Measurements from ENCODE around the gene RELN.
"Not testable (repeated sequence)": the region's sequence is repeated elsewhere in the genome, so short reads cannot be mapped to it uniquely, and the experiment has no call there.

Gene RELN

DNA sequence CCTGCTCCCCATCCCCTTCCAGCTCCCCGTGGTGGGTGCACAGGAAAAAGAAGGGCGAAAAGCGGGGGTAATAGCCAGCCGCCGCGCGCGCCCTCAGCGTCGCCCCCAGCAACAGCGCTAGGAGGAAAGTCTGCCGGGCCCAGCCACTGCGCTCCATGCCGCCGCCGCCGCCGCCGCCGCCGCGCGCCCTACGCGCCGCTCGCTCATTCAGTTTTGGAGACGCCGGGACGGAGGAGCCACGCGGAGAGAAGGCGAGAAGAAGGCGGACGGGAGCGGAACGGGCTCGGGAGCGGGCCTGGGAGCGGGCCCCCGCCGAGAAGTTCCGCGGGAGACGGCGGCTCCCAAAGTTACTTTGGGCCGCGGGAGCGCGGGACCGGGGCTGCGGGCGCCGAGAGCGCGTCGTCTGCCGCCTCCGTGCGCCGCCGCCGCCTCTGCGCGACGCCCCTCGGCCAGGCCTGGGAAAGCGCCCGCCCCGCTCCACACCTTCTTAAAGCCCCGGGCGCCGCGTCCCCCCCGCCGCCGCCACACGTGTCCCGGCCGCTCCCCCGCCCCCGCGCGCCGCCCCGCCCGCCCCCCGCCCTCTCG is at the start of gene RELN:
TSS of gene RELN (minus strand) at position 459 of the 585 bp plus-strand sequence. CDS start at position 157, 302 bp downstream.
- peak; percentile 62 for DNase-seq (ENCODE audit: low spot score)

DNA sequence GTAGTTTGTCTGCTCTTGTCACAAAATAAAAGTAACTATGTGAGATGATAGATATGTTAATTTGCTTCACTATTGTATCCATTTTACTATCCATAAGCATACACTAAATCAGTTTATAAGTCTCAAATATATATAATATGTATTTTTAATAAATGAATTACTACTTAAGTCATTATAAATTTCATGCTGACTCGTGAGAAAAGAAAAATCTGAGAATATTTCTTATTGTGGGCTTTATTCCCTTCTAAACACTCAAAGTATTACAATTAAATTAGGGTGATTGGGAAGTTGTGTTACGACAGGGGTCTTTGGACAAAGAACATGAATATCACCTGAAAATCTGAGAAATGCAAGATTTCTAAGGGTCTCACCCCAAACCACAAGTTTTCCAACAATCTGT is 48.7 kb upstream of the RELN start:
- no peak for DNase-seq (ENCODE audit: low spot score)

DNA sequence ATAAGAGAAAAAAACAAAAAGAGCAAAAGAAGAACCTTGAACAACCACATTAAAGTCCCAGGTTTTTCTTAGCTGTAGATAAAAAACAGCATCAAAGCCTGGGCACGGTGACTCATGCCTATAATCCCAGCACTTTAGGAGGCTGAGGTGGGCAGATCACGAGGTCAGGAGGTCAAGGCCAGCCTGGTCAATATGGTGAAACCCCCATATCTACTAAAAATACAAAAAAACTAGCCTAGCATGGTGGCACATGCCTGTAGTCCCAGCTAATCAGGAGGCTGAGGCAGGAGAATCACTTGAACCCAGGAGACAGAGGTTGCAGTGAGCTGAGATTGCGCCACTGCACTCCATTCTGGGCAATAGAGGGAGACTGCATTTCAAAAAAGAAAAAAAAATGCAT is 47.4 kb upstream of the RELN start:
- DNase-seq (ENCODE audit: low spot score) = not testable (repeated sequence)

DNA sequence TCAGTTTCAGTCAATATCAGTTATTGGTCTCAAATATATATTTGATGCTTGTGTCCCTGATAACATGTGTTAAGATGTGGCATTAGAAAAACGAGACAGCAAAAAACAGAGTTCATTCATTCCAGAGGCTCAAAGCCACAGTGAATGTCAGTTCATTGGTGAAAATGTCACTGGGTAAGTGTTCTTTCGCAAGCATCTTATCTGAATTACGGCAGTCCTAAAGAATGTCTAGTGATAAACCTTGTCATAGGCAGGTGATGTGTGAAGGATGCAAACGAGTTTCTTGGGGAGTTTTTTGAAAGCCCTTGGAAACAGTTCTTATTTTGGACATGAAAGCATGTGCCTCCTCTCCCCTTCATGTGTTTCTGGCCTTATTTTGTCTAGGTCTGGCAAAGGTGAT is 45.9 kb upstream of the RELN start:
- no peak for DNase-seq (ENCODE audit: low spot score)

DNA sequence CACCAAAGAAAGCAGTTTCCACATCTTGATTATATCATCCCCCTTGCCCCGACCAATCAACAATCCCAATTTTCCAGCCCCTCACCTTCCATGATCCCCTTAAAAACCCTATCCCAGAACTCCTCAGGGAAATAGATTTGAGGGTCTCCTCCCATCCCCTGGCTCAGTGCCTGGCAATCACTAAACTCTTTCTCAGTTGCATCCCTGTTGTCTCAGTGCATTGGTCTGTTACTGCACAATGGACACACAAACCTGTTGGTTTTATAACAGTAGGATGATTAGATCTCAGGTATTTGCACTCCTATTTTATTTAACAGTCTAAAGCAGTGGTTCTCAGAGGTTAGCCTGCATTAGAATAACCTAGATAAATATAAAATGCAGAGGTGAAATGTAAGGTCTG is 45.2 kb upstream of the RELN start:
- DNase-seq (ENCODE audit: low spot score) = no peak

DNA sequence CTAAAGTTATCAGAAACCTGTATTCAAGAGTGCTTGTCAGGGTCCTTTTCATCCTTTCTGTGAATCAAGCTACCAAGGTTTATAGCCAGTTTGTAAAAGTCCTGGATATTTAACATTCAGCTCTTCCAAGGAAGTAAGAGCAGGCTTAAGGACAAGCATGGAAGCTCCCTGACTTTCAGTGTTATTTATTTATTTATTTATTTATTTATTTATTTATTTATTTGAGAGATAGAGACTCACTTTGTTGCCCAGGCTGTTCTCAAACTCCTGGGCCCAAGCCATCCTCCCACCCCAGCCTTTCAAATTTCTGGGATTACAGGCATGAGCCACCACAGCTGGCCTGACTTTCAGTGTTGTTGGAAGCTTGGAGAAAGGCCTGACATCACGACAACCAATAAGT is 44.4 kb upstream of the RELN start:
- DNase-seq (ENCODE audit: low spot score) = no peak

DNA sequence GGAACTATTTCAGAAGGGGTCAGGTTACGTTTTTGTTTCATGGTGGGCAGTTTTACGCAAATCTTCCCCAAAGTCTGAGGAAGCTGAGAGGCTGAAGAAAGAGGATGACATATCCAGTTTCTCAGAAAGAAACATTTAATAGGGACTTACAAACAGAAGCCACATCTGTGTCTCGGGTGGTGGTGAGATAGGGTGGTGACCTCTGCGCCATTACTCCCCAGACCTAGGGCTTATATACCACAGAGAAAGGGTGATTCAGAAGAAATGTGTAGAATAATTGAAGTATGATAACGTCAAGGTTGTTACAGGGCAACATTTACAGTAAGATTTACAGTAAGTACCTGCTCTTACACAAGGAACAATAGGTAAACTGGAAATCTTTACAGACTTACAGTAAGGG is 43.0 kb upstream of the RELN start:
- no peak for DNase-seq (ENCODE audit: low spot score)

DNA sequence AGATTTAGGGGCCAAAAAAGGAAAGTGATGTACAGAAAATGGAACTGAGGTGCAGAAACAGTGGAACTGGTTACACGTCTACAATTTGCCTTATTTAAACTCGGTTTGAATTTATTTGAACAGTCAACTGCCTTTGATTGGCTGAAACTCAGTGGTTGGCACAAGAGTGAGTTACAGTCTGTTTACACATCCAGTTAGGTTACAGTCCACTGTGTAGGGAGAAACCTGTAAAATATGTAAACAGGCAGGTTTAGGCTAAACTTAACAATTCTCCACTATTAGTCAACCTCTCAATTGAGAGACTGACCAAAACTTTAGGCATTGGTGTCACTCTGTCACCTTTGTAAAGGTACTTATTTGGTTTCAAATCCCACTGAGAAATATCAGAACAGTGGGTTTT is 40.3 kb upstream of the RELN start:
- no peak for DNase-seq (ENCODE audit: low spot score)

DNA sequence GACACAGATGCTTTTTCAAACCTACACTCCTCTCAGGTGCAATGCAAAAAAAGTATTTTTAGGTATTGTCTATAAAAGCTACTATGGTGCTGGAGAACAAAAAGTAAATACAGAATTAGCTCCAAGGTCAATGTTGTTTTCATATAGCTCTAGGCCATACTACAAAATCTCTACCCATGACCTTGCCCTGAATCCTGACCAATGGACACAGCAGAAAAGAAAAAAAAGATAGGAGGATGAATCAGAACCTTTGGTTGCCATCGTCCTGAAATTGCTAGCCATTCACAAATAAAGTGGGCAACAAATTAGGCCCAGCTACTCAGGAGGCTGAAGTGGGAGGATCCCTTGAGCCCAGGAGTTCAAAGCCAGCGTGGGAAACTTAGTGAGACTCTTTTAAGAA is 35.2 kb upstream of the RELN start:
- DNase-seq (ENCODE audit: low spot score) = no peak

DNA sequence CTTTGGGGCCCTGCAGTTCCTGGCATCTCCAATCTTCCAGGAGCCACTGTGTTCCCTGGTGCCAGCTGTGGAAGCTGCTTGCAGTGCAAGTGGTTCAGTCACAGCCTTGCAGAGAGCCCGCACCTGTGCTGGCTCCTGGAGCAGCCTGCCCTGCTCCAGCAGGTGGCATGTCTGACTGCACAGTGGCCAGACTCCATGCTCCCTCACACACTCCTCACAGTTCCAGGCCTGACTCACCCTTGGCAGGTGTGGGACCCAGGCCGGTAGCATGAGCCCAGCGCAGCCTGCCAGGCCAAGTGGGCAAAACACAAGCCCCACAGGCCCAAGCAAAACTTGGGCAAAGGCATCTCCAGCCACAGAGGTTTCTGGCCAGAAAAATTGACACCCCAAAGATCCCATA is 33.6 kb upstream of the RELN start:
- no peak for DNase-seq (ENCODE audit: low spot score)

DNA sequence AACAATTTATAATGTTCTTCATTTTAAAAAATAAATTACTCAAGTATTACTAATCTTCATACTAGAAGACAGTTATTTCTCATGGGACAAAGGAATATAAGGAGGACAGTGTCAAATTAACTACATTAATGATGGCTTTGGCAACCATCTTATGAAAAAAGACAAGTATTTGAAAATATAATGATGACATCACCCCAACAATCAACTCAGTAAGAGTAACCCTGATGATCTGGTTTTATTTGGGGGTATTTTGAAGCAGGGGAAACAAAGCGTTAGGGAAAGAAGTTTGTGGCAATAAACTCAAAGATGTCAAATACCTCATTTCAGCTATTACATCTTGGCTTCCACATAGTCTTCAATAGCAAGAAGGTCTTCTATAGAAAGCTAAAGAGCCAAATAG is 29.0 kb upstream of the RELN start:
- no peak for DNase-seq (ENCODE audit: low spot score)

DNA sequence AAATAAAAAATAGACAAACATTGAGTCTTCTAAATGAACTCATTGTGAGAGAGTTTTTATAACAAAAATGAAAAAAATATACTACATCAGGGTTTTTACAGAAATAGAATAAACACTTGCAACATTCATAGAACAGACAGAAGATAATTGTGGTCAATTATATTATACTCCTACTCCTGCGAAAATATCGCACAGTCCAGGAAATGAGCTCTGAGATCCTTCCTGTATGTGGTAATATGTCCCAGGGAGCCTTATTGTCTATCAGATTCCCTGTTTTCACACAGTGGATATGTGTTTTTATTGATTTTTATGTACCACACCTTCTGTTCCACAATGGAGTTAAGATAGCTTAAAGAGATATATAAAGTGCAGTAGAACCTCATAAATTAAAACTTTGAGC is 27.5 kb upstream of the RELN start:
- no peak for DNase-seq (ENCODE audit: low spot score)

DNA sequence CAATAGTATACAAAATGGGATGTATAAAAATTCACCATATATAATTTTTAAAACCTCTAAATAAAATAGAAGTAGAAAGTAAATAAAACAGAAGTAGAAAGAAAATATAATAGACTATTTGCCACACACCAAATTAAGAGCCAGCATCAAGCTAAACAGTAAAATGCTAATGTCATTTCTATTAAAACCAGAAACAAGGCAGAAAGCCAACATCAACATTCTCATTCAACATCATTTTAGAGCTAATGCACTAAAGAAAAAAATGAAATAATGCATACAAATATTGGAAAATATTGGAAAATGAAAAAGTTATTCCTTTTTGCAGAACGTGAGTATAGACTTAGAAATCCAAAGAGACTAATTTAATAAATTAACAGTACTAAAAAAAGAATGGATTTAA is 23.4 kb upstream of the RELN start:
- no peak for DNase-seq (ENCODE audit: low spot score)

DNA sequence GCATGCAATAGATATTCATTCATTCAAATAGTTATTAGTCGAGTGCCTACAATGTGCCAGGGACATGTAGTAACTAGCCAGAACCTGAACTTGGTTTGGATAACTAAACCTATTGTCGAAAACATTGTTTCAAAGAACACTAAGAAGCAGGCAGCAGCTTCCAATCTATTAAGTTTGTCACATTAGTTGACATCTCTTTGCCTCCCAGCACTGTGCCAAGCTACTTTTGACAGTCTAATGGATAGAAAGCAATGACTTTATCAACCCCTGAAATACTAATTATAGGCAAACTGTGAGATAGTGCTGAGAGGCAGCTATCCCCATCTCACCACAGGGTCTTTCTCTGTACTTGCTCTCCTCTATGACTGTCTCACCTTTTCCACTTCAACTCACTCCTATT is 22.4 kb upstream of the RELN start:
- no peak for DNase-seq (ENCODE audit: low spot score)

DNA sequence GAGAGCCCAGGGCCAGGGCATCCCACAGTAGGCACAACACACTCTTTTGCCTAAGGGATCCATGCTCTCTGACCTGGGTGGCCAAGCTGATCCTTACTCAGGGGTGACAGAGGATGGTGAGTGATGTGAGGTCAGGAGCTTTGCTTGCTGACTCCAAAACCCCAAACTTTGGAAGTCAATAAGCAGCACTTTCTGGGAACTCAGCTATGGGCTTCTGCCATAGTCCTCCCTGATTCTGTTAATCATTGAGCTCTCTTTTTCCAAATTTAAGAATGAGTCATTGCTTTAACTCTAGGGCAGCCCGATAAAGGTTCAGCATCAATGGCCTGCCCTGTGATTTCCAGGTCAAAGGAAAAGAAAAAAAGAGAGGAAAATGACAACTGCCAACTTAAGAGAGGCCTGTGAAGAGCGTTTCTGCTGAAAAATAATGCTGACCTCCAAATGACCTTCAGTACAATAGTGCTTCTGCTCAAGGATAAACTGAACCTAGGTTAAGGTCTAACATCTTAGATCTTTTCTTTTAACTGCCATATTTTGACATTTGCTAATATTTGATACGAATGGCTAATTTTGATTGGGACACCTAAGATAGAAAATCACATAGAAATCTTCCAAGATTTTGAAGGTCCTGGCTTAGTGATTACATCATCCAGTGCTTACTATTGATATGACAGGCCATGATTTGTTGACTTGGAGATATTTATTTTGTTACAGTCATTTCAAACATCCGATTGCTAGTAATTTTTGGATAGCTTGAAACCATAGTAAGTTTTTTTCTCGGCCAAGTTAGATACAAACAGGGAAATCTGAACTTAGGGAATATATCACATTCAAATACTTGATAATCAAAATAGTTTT is 20.8 kb upstream of the RELN start:
- no peak for DNase-seq (ENCODE audit: low spot score)

DNA sequence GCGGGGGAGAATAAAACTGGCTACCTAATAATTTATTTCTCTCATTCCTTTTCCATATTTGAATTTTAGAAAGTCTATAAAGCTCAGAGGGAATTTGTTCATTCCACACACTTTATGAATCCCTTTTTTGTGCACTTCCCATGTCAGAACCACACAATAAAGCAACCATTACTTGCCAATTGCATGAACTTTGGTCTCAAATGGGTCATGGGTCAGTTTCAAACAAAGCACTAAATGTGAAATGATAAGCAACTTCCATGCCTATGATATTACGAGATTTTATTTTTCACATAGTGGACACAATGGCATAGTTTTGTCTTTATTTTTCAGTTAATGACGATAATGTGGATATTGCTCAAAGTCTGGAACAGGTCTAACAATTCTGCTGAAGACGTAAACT is 18.6 kb upstream of the RELN start:
- no peak for DNase-seq (ENCODE audit: low spot score)

DNA sequence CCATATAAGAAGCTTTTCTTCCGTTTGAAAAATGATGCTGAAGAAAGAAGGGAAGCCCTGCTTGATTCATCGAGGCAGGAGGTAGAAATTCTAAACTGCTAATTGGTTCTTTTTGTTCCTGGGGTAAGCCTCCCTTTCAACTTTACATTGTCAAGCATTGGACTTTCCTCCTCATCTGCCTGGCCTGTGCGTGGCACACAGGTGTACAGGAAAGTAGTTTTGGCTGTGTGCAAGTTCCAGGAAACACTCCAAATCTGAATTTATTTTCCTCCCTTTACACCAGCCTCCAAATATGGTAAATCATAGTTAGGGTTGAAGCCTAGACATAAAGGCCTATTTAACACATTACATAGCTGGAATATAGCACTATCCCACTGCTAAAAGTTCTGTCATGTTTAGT is 18.2 kb upstream of the RELN start:
- DNase-seq (ENCODE audit: low spot score) = no peak

DNA sequence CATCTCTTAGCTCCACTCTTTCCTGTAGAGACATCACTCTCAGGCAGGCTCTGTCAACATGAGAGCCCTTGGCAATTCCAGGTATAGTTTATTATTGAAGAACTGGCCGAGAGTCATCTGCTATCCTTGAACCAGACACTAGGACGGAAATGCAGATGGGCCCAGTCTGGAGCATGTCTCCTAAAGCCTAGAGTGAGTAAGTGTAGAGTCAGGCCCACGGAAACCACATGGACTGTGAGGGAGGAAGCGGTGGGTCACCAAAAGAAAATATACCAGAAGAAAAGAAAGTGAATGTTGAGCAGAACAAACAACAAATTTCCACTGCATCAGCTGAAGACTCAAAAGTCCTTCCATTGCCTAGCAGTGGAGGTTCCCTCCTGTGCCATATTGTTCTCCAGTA is 15.7 kb upstream of the RELN start:
- no peak for DNase-seq (ENCODE audit: low spot score)

DNA sequence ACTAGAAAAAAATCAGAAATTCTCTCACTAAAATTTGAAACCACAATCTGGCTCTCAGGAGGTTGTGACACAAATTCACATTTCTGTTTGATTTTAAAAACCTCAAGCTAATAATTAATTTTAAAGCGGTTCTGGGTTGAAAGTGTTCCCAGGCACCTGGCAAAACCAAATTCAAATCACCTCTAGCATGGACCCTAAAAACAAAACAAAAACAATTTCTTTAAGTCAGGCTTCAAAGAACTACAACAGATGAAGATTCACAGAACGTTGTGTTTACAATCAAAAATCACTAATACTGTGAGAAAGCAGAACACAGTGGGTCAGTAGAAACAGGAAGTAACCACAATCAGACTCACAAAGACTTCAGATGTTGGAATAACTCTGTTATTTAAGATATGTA is 7.2 kb upstream of the RELN start:
- DNase-seq (ENCODE audit: low spot score) = no peak

DNA sequence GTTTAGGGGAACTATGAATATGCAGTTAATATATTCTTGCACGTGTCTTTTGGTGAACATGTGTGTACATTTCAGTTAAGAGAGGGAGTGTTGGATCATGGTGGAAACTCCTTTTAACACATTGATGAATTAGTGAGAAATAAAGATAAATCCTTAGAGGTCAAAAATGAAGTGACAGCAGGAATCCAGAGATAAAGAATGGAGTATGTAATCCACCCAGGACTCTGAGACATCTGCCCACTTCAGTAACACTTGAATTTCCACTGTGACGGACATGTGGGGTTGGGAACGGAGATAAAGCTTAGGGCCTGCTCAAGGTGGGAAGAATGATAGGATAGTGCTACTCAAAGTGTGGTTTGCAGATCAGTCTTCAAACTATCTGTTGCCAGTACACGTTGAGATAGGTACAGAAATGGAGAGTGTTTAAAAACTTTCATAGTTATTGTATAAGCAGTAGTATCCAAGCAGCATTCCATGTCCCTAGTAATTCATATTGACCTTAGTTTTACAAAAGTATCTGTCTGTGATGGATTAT is 6.6 kb upstream of the RELN start:
- no peak for DNase-seq (ENCODE audit: low spot score)

DNA sequence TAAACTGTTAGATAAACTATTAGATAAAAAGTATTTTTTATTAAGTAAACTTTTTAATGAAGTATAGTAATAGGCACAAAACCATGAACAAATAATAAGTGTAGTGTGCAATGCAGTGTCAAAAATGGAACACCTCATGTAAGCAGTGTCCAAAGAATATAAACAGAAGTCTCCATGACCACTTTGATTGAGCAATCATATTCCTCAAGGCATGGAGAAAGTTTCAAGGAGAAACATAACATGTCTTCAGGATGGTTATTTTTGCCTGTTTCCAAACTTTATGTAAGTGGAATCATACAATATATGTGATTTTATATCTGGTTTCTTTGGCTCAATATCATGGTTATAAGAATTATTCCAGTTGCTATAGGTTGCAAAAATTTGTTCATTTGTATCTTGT is 6.1 kb upstream of the RELN start:
- no peak for DNase-seq (ENCODE audit: low spot score)

DNA sequence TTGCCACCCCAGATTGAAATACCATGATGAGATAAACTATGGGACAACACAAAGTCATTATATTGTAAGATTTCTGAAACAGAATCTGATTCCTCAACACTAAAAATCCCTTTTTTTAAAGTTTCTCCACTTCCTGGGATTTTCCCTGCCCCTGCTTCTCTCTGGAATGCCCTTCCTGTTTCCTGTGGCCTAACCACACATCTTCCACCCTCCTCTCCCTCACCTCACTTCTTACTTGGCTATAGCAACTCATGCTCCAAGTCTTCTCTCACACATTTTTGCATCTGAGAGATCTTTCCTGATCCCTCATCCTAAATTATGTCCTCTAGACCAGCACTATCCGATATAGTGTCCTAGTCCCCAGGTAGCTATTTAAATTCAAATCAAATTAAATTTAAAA is 4.1 kb upstream of the RELN start:
- DNase-seq (ENCODE audit: low spot score) = no peak

DNA sequence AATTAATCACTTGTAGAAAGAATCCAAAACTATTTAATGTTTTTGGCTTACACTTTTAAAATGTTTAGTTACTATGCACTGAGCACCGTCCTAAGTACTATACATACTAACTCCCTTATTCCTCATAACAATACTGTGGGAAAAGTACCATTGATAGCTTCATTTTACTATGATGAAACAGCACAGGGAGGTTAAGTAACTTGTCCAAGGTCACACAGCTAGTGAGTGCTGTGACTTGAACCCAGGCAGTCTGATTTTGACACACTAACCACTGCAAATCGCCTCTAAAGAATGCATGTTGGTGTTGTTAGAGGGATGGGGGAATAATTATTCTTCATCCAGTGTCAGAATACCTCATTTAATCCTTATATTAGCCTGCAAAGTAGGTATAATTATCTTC is 1.9 kb upstream of the RELN start:
- DNase-seq (ENCODE audit: low spot score) = no peak

DNA sequence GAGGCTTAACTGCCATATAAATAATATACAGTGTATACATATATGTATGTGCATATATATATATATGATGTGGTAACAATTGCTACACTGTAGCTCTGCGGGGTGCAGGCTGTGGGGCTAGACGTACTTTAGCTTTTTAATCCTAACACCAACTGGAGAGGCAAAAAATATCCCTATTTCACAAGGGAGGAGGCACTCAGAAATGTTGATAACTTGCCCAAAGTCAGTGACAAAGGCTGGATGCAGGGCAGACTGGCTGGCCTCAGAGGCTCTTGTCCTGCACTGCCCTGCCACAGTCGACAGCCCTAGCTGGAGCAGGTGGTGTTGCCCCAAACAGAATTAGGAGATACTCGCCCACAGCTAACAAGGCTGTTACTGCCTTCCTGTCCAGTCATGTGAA is 1.5 kb upstream of the RELN start:
- DNase-seq (ENCODE audit: low spot score) = peak; percentile 9

All from AG20443 (cell line).